C4-2B (cell line): ENCODE data around the gene CSRNP3.

Source experiments
- H3K27ac ChIP-seq: fragments of 450-650 bp; 2 replicates; pipeline ENCODE4 v1.5.1; 2017
- ZFX ChIP-seq: fragments of 450-650 bp; IDR thresholded peaks from 2 replicates; pipeline ENCODE4 v1.6.1; 2017
- TF ChIP-seq, protein P1 (sequence below): fragments of 450-650 bp; conservative IDR thresholded peaks from 2 replicates; pipeline ENCODE4 v1.5.1; 2017; ENCODE audit warnings: mild to moderate bottlenecking

CSRNP3 gene

GRCh38 chr2:165601065-165601830 is 131.8 kb downstream of the CSRNP3 start:
- no peak overlapping the region for H3K27ac ChIP-seq
- TF ChIP-seq, protein P1, sequence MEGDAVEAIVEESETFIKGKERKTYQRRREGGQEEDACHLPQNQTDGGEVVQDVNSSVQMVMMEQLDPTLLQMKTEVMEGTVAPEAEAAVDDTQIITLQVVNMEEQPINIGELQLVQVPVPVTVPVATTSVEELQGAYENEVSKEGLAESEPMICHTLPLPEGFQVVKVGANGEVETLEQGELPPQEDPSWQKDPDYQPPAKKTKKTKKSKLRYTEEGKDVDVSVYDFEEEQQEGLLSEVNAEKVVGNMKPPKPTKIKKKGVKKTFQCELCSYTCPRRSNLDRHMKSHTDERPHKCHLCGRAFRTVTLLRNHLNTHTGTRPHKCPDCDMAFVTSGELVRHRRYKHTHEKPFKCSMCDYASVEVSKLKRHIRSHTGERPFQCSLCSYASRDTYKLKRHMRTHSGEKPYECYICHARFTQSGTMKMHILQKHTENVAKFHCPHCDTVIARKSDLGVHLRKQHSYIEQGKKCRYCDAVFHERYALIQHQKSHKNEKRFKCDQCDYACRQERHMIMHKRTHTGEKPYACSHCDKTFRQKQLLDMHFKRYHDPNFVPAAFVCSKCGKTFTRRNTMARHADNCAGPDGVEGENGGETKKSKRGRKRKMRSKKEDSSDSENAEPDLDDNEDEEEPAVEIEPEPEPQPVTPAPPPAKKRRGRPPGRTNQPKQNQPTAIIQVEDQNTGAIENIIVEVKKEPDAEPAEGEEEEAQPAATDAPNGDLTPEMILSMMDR = no peak
- TF ChIP-seq ZFX = no peak

- no peak overlapping the region for H3K27ac ChIP-seq
- TF ChIP-seq, protein P1 = no peak
- TF ChIP-seq ZFX = no peak
These were observed 132.5 kb downstream of the CSRNP3 start for GRCh38 chr2:165601928-165602521.

- no peak overlapping the region for H3K27ac ChIP-seq
These were observed 140.2 kb downstream of the CSRNP3 start for GRCh38 chr2:165609672-165610071.

GRCh38 chr2:165610591-165611029 is 141.1 kb downstream of the CSRNP3 start:
- H3K27ac ChIP-seq = no peak overlapping the region
- no peak for TF ChIP-seq ZFX
- TF ChIP-seq, protein P1 = no peak

More at GRCh38 chr2:165609672-165610071, 140.2 kb downstream of the CSRNP3 start:
- no peak for TF ChIP-seq ZFX
- TF ChIP-seq, protein P1 = no peak

GRCh38 chr2:165617741-165618481 is 148.4 kb downstream of the CSRNP3 start:
- no peak for TF ChIP-seq ZFX
- TF ChIP-seq, protein P1 = no peak

DNA sequence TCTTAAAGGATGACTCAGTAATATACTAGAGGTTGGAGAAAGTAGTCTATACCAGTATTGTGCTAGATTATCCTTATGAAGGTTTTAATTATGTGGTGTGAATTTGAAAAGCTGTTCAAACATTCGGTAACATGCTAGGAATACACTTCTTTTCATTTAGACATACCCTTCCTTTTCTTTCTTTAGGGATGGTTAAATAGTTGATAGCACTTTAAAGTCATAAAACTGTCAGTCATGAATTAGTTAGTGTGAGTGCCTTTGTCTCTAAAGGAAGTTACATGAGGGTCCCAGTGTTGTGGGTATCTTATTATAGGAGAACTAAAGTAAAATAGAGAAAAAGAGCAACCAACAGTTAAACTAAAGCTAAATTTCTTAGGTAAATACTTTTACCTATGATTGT is 149.3 kb downstream of the CSRNP3 start:
- H3K27ac ChIP-seq = no peak overlapping the region
- TF ChIP-seq, protein P1 = no peak
- TF ChIP-seq ZFX = no peak

More at GRCh38 chr2:165617741-165618481, 148.4 kb downstream of the CSRNP3 start:
- H3K27ac ChIP-seq = no peak overlapping the region

- TF ChIP-seq ZFX = no peak
- TF ChIP-seq, protein P1 = no peak; the same call in 1 of the 2 replicates
- no peak overlapping the region for H3K27ac ChIP-seq
These were observed 151.6 kb downstream of the CSRNP3 start for GRCh38 chr2:165621086-165621560.
